DOHH2 (cell line): ENCODE measurements around the gene HDAC8.

Source experiments
- EZH2phosphoT487 ChIP-seq: fragments of 200-600 bp; sonication (generic); IDR thresholded peaks from 2 replicates; pipeline ENCODE4 v1.6.1; 2017; ENCODE audit warnings: borderline replicate concordance, mild to moderate bottlenecking, antibody characterized with exemption, low read length, moderate library complexity, mixed read lengths
- TF ChIP-seq, protein P1 (sequence below): fragments of 200-600 bp; sonication (generic); IDR thresholded peaks from one replicate; pipeline ENCODE4 v1.5.1; 2014; ENCODE audit warnings: antibody characterized with exemption, mild to moderate bottlenecking, low read depth, low read length; ENCODE audit not compliant: poor library complexity, severe bottlenecking

- TF ChIP-seq, protein P1, sequence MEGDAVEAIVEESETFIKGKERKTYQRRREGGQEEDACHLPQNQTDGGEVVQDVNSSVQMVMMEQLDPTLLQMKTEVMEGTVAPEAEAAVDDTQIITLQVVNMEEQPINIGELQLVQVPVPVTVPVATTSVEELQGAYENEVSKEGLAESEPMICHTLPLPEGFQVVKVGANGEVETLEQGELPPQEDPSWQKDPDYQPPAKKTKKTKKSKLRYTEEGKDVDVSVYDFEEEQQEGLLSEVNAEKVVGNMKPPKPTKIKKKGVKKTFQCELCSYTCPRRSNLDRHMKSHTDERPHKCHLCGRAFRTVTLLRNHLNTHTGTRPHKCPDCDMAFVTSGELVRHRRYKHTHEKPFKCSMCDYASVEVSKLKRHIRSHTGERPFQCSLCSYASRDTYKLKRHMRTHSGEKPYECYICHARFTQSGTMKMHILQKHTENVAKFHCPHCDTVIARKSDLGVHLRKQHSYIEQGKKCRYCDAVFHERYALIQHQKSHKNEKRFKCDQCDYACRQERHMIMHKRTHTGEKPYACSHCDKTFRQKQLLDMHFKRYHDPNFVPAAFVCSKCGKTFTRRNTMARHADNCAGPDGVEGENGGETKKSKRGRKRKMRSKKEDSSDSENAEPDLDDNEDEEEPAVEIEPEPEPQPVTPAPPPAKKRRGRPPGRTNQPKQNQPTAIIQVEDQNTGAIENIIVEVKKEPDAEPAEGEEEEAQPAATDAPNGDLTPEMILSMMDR, result no peak
- no peak for TF ChIP-seq EZH2phosphoT487
These were observed 26.7 kb downstream of the HDAC8 start for GRCh38 chrX:72545990-72546389.
